Lower lobe of right lung (tissue), 2 donors: ENCODE data around the gene MACROD2. TPM values are rescaled to one million over a fixed set of nuclear protein-coding genes. Genes with fewer than 3 reads are reported as not detected.

Experiments
- ATAC-seq, 2 donors: fragments of 200-7000 bp; cut with Tn5 transposase; one replicate each; pipeline ENCODE4 v1.9.1; 2020 to 2022; ENCODE audit warnings: mild to moderate bottlenecking in 2 of 2, moderate library complexity in 2 of 2
- DNase-seq: peaks from one replicate; pipeline ENCODE4 v3.0.0-alpha.2; 2020
- H3K27ac ChIP-seq: fragments of 200-600 bp; one replicate; pipeline ENCODE4 v1.8.0; 2022
- H3K27me3 ChIP-seq: fragments of 200-600 bp; one replicate; pipeline ENCODE4 v1.8.0; 2022; ENCODE audit warnings: low read depth
- H3K36me3 ChIP-seq: fragments of 200-600 bp; one replicate; pipeline ENCODE4 v1.8.0; 2022; ENCODE audit warnings: mild to moderate bottlenecking
- H3K4me1 ChIP-seq: fragments of 200-600 bp; one replicate; pipeline ENCODE4 v1.8.0; 2022
- H3K4me3 ChIP-seq: fragments of 200-600 bp; one replicate; pipeline ENCODE4 v1.8.0; 2022; ENCODE audit warnings: mild to moderate bottlenecking
- H3K9me3 ChIP-seq: fragments of 200-600 bp; one replicate; pipeline ENCODE4 v1.8.0; 2022
- CTCF ChIP-seq: fragments of 200-600 bp; IDR thresholded peaks from one replicate; pipeline ENCODE4 v1.8.0; 2022; ENCODE audit warnings: antibody characterized with exemption, mild to moderate bottlenecking
- intact Hi-C: fragments of 100-400 bp; cut with DNase I; formaldehyde crosslinking; loops from one replicate; pipeline ENCODE4 v1.11.0; 2022
- total RNA-seq: library from RNA; stranded (reverse); fragmentation: NEBNext Ultra II Directional; extraction: Animal tissue kit (Norgen Biotek cat#: 25700); gene quantifications from one replicate; pipeline ENCODE4 v1.2.1, GENCODE V29; 2021
- donor health status: DM: no; HTN: yes; CAD: no; lungs with severe emphysema.

Gene MACROD2
- total RNA-seq, 1 donor from 2014 or later, result 73.0 TPM

DNA sequence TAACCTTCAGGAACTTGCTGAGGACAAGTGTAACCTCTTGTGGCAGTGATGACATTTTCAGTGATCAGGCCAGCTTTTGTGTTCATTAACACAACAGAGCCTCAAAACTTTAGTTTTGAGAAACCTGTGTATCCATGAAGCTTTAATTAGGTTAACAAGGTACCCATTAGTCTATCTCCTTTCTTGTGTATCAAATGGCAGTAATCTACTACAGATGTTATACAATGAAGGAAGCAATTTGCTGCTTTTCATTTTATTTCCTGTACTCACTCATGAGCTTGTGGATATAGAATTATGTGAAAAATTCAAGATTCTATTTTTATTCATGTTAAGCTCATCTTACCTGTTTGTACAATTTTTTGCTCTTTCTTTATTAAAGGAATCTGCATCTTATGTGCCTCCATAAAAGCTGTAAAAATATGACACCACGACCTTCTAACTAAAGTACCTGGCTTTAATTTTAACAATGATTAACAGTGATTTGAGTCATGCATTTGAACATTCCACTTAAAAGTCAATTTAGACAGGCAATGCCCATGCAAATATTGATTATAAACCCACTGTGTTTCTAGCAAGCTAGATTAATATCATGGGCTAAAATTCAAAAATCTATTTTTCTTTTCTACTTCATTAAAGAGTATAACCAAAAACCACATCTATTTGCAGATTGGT lies 1680.6 kb downstream of the MACROD2 start:
- Histone ChIP-seq H3K4me1 (no peaks in the 10 kb centered on the region), H3K27ac (no peak overlapping the region), H3K27me3 (no peaks in the 10 kb centered on the region), H3K9me3 (no peaks in the 10 kb centered on the region), H3K36me3 (no peaks in the 10 kb centered on the region), H3K4me3 (no peak overlapping the region)
- intact Hi-C loops, result no loop called here
- DNase-seq, result no peak
- no peak for ATAC-seq
- TF ChIP-seq CTCF, result no peak

GRCh38 chr20:15676815-15677214 lies 1681.5 kb downstream of the MACROD2 start:
- intact Hi-C loops, result no loop called here
- ATAC-seq (no peak), DNase-seq (no peak)
- H3K4me3 ChIP-seq, result no peak overlapping the region
- H3K9me3 ChIP-seq, result no peaks in the 10 kb centered on the region
- H3K4me1 ChIP-seq, result no peaks in the 10 kb centered on the region
- H3K36me3 ChIP-seq, result no peaks in the 10 kb centered on the region
- no peaks in the 10 kb centered on the region for H3K27me3 ChIP-seq
- no peak overlapping the region for H3K27ac ChIP-seq
- TF ChIP-seq CTCF, result no peak

DNA sequence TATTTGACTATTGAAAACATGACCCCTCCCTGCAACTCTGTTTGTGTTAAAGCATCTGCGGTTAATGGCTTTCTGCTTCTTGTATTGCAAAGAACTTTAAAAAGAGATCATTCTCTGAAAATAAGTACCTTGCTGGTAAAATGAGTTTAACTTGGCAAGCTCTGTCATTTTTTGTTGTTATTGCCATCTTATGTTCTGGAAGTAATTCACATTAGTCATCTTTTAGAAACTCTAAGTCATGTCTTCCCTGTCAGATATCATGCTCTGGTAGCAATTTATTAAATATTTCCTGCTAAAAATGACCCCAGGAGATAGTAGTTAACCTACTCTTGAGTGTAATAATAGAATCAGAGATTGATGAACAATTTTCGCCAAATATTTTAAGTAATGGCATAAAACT lies 1687.4 kb downstream of the MACROD2 start:
- ATAC-seq, result no peak

GRCh38 chr20:15692570-15692969 lies 1697.3 kb downstream of the MACROD2 start:
- ATAC-seq (no peak), DNase-seq (no peak)
- Histone ChIP-seq H3K27ac (no peak overlapping the region), H3K4me1 (no peaks in the 10 kb centered on the region), H3K27me3 (no peaks in the 10 kb centered on the region), H3K9me3 (no peaks in the 10 kb centered on the region), H3K36me3 (no peaks in the 10 kb centered on the region), H3K4me3 (no peak overlapping the region)
- intact Hi-C loops, result no loop called here
- no peak for TF ChIP-seq CTCF

More for the DNA sequence above, 1687.4 kb downstream of the MACROD2 start:
- Histone ChIP-seq H3K4me3 (no peak overlapping the region), H3K9me3 (no peaks in the 10 kb centered on the region), H3K4me1 (no peaks in the 10 kb centered on the region), H3K27me3 (no peaks in the 10 kb centered on the region), H3K27ac (no peak overlapping the region), H3K36me3 (no peaks in the 10 kb centered on the region)
- no peak for TF ChIP-seq CTCF
- intact Hi-C loops, result no loop called here
- DNase-seq, result no peak

GRCh38 chr20:15699431-15700146 lies 1704.3 kb downstream of the MACROD2 start:
- intact Hi-C loops, result no loop called here
- no peak for DNase-seq
- no peak for TF ChIP-seq CTCF
- no peak for ATAC-seq
- no peak overlapping the region for H3K27ac ChIP-seq
- H3K4me1 ChIP-seq, result no peaks in the 10 kb centered on the region
- H3K27me3 ChIP-seq, result no peaks in the 10 kb centered on the region
- no peaks in the 10 kb centered on the region for H3K36me3 ChIP-seq
- no peak overlapping the region for H3K4me3 ChIP-seq
- H3K9me3 ChIP-seq, result no peaks in the 10 kb centered on the region
